K562 (cell line): Measurements from ENCODE around the gene KRTAP5-1. TPM values are rescaled to one million over a fixed set of nuclear protein-coding genes. Genes with fewer than 3 reads are reported as not detected.

Experiments used
- ATAC-seq: fragments of 200-7000 bp; cut with Tn5 transposase; 3 replicates; pipeline ENCODE4 v1.9.1; 2020; ENCODE audit warnings: moderate library complexity
- BruUV-seq: library from RNA; stranded (reverse); fragments of 400-500 nt; replicated peaks from 2 replicates; lab custom pipeline; 2021; lab: Mats Ljungman, UMichigan
- CTCF ChIA-PET: fragments of 300-600 bp; formaldehyde crosslinking; extraction: SDS; loops from one replicate; lab custom pipeline; 2021; ENCODE audit warnings: low intra/inter-chr PET ratio; lab: Yijun Ruan, JAX
- POLR2A ChIA-PET: fragments of 300-600, 350-650 bp; sonication (Branson Sonifier 250); formaldehyde crosslinking; extraction: SDS; loops from one replicate; lab custom pipeline; 2021; ENCODE audit warnings: antibody characterized with exemption, inconsistent platforms; lab: Yijun Ruan, JAX
- DNase-seq, 4 experiments: peaks; one replicate each; pipeline versions ENCODE4 v3.0.0 to v3.0.0-alpha.2; 2011 to 2018; ENCODE audit warnings: low spot score in 3 of 4, mixed read lengths in 3 of 4; ENCODE audit errors: extremely low read depth in 1 of 4
- FAIRE-seq: peaks from 2 replicates; lab custom pipeline; 2011; peaks lifted over from hg19 to GRCh38; lab: Jason Lieb, UNC
- H2AFZ ChIP-seq: 2 replicates; pipeline ENCODE4 v1.6.0; 2011; ENCODE audit warnings: low read depth, low read length, control low read depth, inconsistent platforms
- H3K27ac ChIP-seq: fragments of 200-600 bp; 3 replicates; pipeline ENCODE4 v1.8.0; 2011; ENCODE audit warnings: low read depth, mild to moderate bottlenecking, control low read depth, inconsistent platforms, low read length, moderate library complexity, mixed read lengths; ENCODE audit errors: extremely low read depth
- H3K27me3 ChIP-seq, 2 experiments: fragments of 300-600 bp in 1 of 2; 2 replicates in 1 of 2; 3 replicates in 1 of 2; pipeline versions ENCODE4 v1.6.0 to v1.8.0; 2011; ENCODE audit warnings: inconsistent platforms in 2 of 2, low read length in 2 of 2, mild to moderate bottlenecking in 1 of 2, mixed read lengths in 1 of 2, moderate library complexity in 1 of 2; ENCODE audit not compliant: control insufficient read depth in 2 of 2, insufficient read depth in 2 of 2
- H3K36me3 ChIP-seq: fragments of 300-600 bp; 3 replicates; pipeline ENCODE4 v1.8.0; 2011; ENCODE audit warnings: mild to moderate bottlenecking, low read length, inconsistent platforms; ENCODE audit not compliant: control insufficient read depth, insufficient read depth
- H3K4me1 ChIP-seq, 2 experiments: fragments of 200-600 bp in 1 of 2; replicated peaks in 1 of 2; 2 replicates in 1 of 2; 3 replicates in 1 of 2; pipeline versions ENCODE4 v1.5.1 to v1.8.0; 2011; ENCODE audit warnings: inconsistent platforms in 2 of 2, low read length in 2 of 2, mild to moderate bottlenecking in 1 of 2, mixed read lengths in 1 of 2, moderate library complexity in 1 of 2; ENCODE audit not compliant: control insufficient read depth in 2 of 2, insufficient read depth in 2 of 2
- H3K4me2 ChIP-seq: 2 replicates; pipeline ENCODE4 v1.6.1; 2011; ENCODE audit warnings: low read length, control low read depth, inconsistent platforms, mixed read lengths; ENCODE audit not compliant: insufficient read depth
- H3K4me3 ChIP-seq: fragments of 200-600 bp; sonication (generic), shearing (Covaris generic); 2 replicates; pipeline ENCODE4 v1.5.1; 2016; ENCODE audit warnings: control low read depth, inconsistent platforms
- H3K79me2 ChIP-seq: fragments of 200-600 bp; 3 replicates; pipeline ENCODE4 v1.8.0; 2011; ENCODE audit warnings: low read length, inconsistent platforms; ENCODE audit not compliant: control insufficient read depth, insufficient read depth
- H3K9ac ChIP-seq, 2 experiments: 2 replicates each; pipeline versions ENCODE4 v1.6.0 to v1.6.1; 2011; ENCODE audit warnings: low read depth in 2 of 2, low read length in 2 of 2, control low read depth in 1 of 2, inconsistent platforms in 1 of 2, mild to moderate bottlenecking in 1 of 2, mixed read lengths in 1 of 2; ENCODE audit not compliant: insufficient read depth in 1 of 2
- H3K9me1 ChIP-seq: one replicate; pipeline ENCODE4 v1.6.0; 2011; ENCODE audit warnings: inconsistent platforms, mild to moderate bottlenecking, low read length, moderate library complexity; ENCODE audit not compliant: control insufficient read depth, insufficient read depth
- H3K9me3 ChIP-seq: replicated peaks from 2 replicates; pipeline ENCODE4 v1.5.1; 2011; ENCODE audit warnings: low read depth, low read length, inconsistent platforms; ENCODE audit not compliant: control insufficient read depth, insufficient read depth
- H4K20me1 ChIP-seq: replicated peaks from 2 replicates; pipeline ENCODE4 v1.6.1; 2011; ENCODE audit warnings: low read length, inconsistent platforms, mixed read lengths; ENCODE audit not compliant: control insufficient read depth, insufficient read depth
- ARID2 ChIP-seq: fragments of 450-650 bp; IDR thresholded peaks from 2 replicates; pipeline ENCODE4 v1.6.1; 2017; ENCODE audit warnings: antibody characterized with exemption, mild to moderate bottlenecking
- CHD4 ChIP-seq: fragments of 200-600 bp; sonication (generic); IDR thresholded peaks from 3 replicates; pipeline ENCODE4 v1.6.1; 2012; ENCODE audit warnings: low read depth, mild to moderate bottlenecking, mixed read lengths, low read length, inconsistent platforms; ENCODE audit not compliant: insufficient read depth, insufficient replicate concordance, poor library complexity, severe bottlenecking
- FOXA3 ChIP-seq, 2 experiments: fragments of 450-650 bp in 1 of 2; sonication (generic) in 1 of 2; formaldehyde crosslinking; IDR thresholded peaks in 1 of 2; conservative IDR thresholded peaks in 1 of 2; 2 replicates each; pipeline versions ENCODE4 v1.4.0 to v1.8.0; 2020 to 2022; ENCODE audit warnings: mild to moderate bottlenecking in 2 of 2, missing genetic modification reagents in 1 of 2
- GABPB2 ChIP-seq: fragments of 250-450 bp; sonication (Bioruptor Pico); conservative IDR thresholded peaks from 2 replicates; pipeline ENCODE4 v1.5.1; 2021; ENCODE audit warnings: mild to moderate bottlenecking
- NCOA4 ChIP-seq: fragments of 450-650 bp; IDR thresholded peaks from 2 replicates; pipeline ENCODE4 v1.6.1; 2018; ENCODE audit warnings: mild to moderate bottlenecking; ENCODE audit not compliant: partially characterized antibody
- SLC30A9 ChIP-seq: fragments of 250-450 bp; sonication (Bioruptor Pico); IDR thresholded peaks from 2 replicates; pipeline ENCODE4 v1.8.0; 2022; ENCODE audit warnings: mild to moderate bottlenecking, moderate library complexity
- SRSF9 ChIP-seq: fragments of 200-400 bp; formaldehyde crosslinking; IDR thresholded peaks from 2 replicates; pipeline ENCODE4 v1.6.1; 2017; ENCODE audit warnings: low read depth, low read length, borderline replicate concordance
- WGBS: fragments of 100-300 bp; shearing (Covaris generic); methylation state at CpG from one replicate; pipeline ENCODE4 v1.1.6; 2016; ENCODE audit warnings: low coverage, mixed read lengths; ENCODE audit not compliant: insufficient coverage; ENCODE audit errors: missing lambda C conversion rate; 5-methylcytosine and 5-hydroxymethylcytosine counted together
- in situ Hi-C: fragments of 300-500 bp; cut with MboI; formaldehyde crosslinking; loops from 4 replicates; pipeline ENCODE4 v1.15.0; 2018; ENCODE audit warnings: inconsistent platforms, mixed read lengths
- intact Hi-C: fragments of 100-400 bp; cut with micrococcal nuclease; formaldehyde crosslinking; loops from 2 replicates; pipeline ENCODE4 v1.14.2; 2022
- polyA plus RNA-seq, 8 experiments: library from polyadenylated mRNA; depleted of rRNA in 4 of 8; stranded (reverse) in 5 of 8; unstranded in 3 of 8; fragments of >200 nt; fragmentation: Nextera tagmentation in 2 of 8; fragmentation: Illumina TruSeq in 1 of 8; extraction: Ambion mirVana in 2 of 8; extraction: Trizol in 1 of 8; gene quantifications; 2 replicates each; pipeline versions ENCODE4 v1.2.1 to v1.2.3, GENCODE V29; 2011 to 2014; ENCODE audit warnings: inconsistent platforms in 1 of 8, missing spikeins in 1 of 8
- total RNA-seq, 7 experiments: library from RNA; depleted of rRNA in 6 of 7; stranded (reverse); fragments of >200 nt in 6 of 7; fragmentation: Illumina TruSeq in 2 of 7; extraction: Trizol in 2 of 7; gene quantifications; 2 replicates each; pipeline versions ENCODE4 v1.2.1 to v1.2.3, GENCODE V29; 2011 to 2021; ENCODE audit warnings: low replicate concordance in 1 of 7

KRTAP5-1 gene
- total and polyA plus RNA-seq, 9 of the 15 experiments (the other 6 are each of a cell fraction or from before 2014, with no cell fraction given), result not detected

- H3K79me2 ChIP-seq, result peaks cover 6% of the 10 kb centered on the region; the same call in 2 of the 3 replicates
- CTCF ChIA-PET, result no interaction called here
- DNase-seq, result no peak
- ATAC-seq, result peak; percentile 25; the same call in 2 of the 3 replicates
- H3K4me3 ChIP-seq, result no peak overlapping the region
- H2AFZ ChIP-seq, result no peak overlapping the region
- no peak for TF ChIP-seq ARID2
- no peak for TF ChIP-seq FOXA3 (CRISPR knock-in tag; conservative IDR thresholded peaks at IDR 0.05 in 1 of 2, IDR thresholded peaks at IDR 0.05 in 1 of 2)
- no peak for TF ChIP-seq NCOA4
- no peak for TF ChIP-seq SRSF9
- no peak for TF ChIP-seq GABPB2 (CRISPR knock-in tag)
- no peak for TF ChIP-seq CHD4
- no peak for TF ChIP-seq SLC30A9 (CRISPR knock-in tag)
- POLR2A ChIA-PET, result interaction anchor here (0.6 to 1.0 kb wide), 2 partner anchors 27 to 41 kb away, joined by 3 read pairs; no protein-coding TSS in a partner anchor
- intact Hi-C loops, result no loop called here
- peaks cover 3% of the 10 kb centered on the region; the same call in 1 of the 2 replicates for H4K20me1 ChIP-seq
- BruUV-seq, result no TSS peak
- H3K9ac ChIP-seq, result peak overlapping the region in 1 of 2 experiments; percentile 45; a peak in 2 of 4 replicates
- no peak for FAIRE-seq
- no peaks in the 10 kb centered on the region for H3K9me3 ChIP-seq
- H3K4me1 ChIP-seq, result peaks cover 4 to 44% of the 10 kb centered on the region in 2 experiments; a peak in 4 of 5 replicates
- no peak overlapping the region for H3K27ac ChIP-seq
- 23% methylated on average over 15 of the region's 22 CpGs for WGBS
- H3K36me3 ChIP-seq, result no peaks in the 10 kb centered on the region
- H3K4me2 ChIP-seq, result no peak overlapping the region
- no peaks in the 10 kb centered on the region; a peak in 1 of 5 replicates for H3K27me3 ChIP-seq
- in situ Hi-C loops, result no loop called here
- H3K9me1 ChIP-seq, result no peaks in the 10 kb centered on the region
Measured at GRCh38 chr11:1541474-1542204, 43.4 kb downstream of the KRTAP5-1 start.
